ENCODE data around the gene SPEN.

GRCh38 chr1:15803380-15803779, 44.1 kb upstream of the SPEN start:
- TF ChIP-seq CTCF (IDR thresholded peaks at IDR 0.05), result peak in 2 of 4 experiments; percentile 32 to 38
- TF ChIP-seq POLR2A (IDR thresholded peaks at IDR 0.05), result no peak

Measured in uterus (tissue), 2 donors.